SK-N-SH treated with all-trans-retinoic acid at 6 μM for 48 hours (cell line): ENCODE data around the gene SDF4.

Experiments used
- ATAC-seq: fragments of 200-7000 bp; cut with Tn5 transposase; 3 replicates; pipeline ENCODE4 v1.9.1; 2020; ENCODE audit warnings: mild to moderate bottlenecking, moderate library complexity
- ARNTL ChIP-seq: fragments of 450-650 bp; formaldehyde crosslinking; IDR thresholded peaks from 2 replicates; pipeline ENCODE4 v1.5.0; 2020; ENCODE audit warnings: low read depth, mild to moderate bottlenecking, moderate library complexity, borderline replicate concordance
- BACH2 ChIP-seq: fragments of 250-450 bp; sonication (Bioruptor Pico); IDR thresholded peaks from 2 replicates; pipeline ENCODE4 v1.9.0; 2021; ENCODE audit warnings: mild to moderate bottlenecking, borderline replicate concordance
- CSDC2 ChIP-seq: fragments of 250-450 bp; sonication (Bioruptor Pico); IDR thresholded peaks from 2 replicates; pipeline ENCODE4 v1.5.0; 2020; ENCODE audit warnings: mild to moderate bottlenecking, moderate library complexity
- ESRRG ChIP-seq: fragments of 250-450 bp; sonication (Bioruptor Pico); IDR thresholded peaks from 2 replicates; pipeline ENCODE4 v1.6.1; 2021; ENCODE audit warnings: mild to moderate bottlenecking
- GLIS3 ChIP-seq: fragments of 250-450 bp; sonication (Bioruptor Pico); IDR thresholded peaks from 2 replicates; pipeline ENCODE4 v1.5.0; 2020; ENCODE audit warnings: mild to moderate bottlenecking, moderate library complexity
- OSR1 ChIP-seq: fragments of 250-450 bp; sonication (Bioruptor Pico); IDR thresholded peaks from 2 replicates; pipeline ENCODE4 v1.8.0; 2022; ENCODE audit warnings: moderate library complexity, mild to moderate bottlenecking, inconsistent platforms
- SNAI2 ChIP-seq: fragments of 250-450 bp; sonication (Bioruptor Pico); IDR thresholded peaks from 2 replicates; pipeline ENCODE4 v1.5.0; 2020; ENCODE audit warnings: mild to moderate bottlenecking, moderate library complexity
- TCF4 ChIP-seq: fragments of 250-450 bp; sonication (Bioruptor Pico); IDR thresholded peaks from 2 replicates; pipeline ENCODE4 v1.8.0; 2021; ENCODE audit warnings: mild to moderate bottlenecking, moderate library complexity, borderline replicate concordance
- TOX ChIP-seq: fragments of 250-450 bp; sonication (Bioruptor Pico); IDR thresholded peaks from 2 replicates; pipeline ENCODE4 v1.8.0; 2021; ENCODE audit warnings: mild to moderate bottlenecking, moderate library complexity, borderline replicate concordance
- ZC3H10 ChIP-seq: fragments of 250-450 bp; sonication (Bioruptor Pico); IDR thresholded peaks from 2 replicates; pipeline ENCODE4 v1.5.1; 2021; ENCODE audit warnings: mild to moderate bottlenecking, moderate library complexity
- ZFP30 ChIP-seq: fragments of 450-650 bp; formaldehyde crosslinking; IDR thresholded peaks from 2 replicates; pipeline ENCODE4 v1.5.0; 2022; ENCODE audit warnings: mild to moderate bottlenecking, moderate library complexity
- ZNF8 ChIP-seq: fragments of 450-650 bp; formaldehyde crosslinking; IDR thresholded peaks from 2 replicates; pipeline ENCODE4 v1.5.0; 2020; ENCODE audit warnings: mild to moderate bottlenecking, moderate library complexity
- TF ChIP-seq, protein P1 (sequence below): fragments of 250-450 bp; sonication (Bioruptor Pico); IDR thresholded peaks from 2 replicates; pipeline ENCODE4 v1.8.0; 2020; ENCODE audit warnings: mild to moderate bottlenecking, moderate library complexity, borderline replicate concordance
- TF ChIP-seq, protein P2 (sequence below): fragments of 250-450 bp; sonication (Bioruptor Pico); IDR thresholded peaks from 2 replicates; pipeline ENCODE4 v1.8.0; 2021; ENCODE audit warnings: low read depth, mild to moderate bottlenecking, moderate library complexity, borderline replicate concordance
- TF ChIP-seq, protein P3 (sequence below): fragments of 250-450 bp; sonication (Bioruptor Pico); IDR thresholded peaks from 2 replicates; pipeline ENCODE4 v1.5.1; 2021; ENCODE audit warnings: mild to moderate bottlenecking, moderate library complexity
- TF ChIP-seq, protein P4 (sequence below): fragments of 250-450 bp; sonication (Bioruptor Pico); IDR thresholded peaks from 2 replicates; pipeline ENCODE4 v1.5.0; 2020; ENCODE audit warnings: mild to moderate bottlenecking, moderate library complexity
- TF ChIP-seq, protein P5 (sequence below): fragments of 250-450 bp; sonication (Bioruptor Pico); IDR thresholded peaks from 2 replicates; pipeline ENCODE4 v1.5.1; 2020; ENCODE audit warnings: low read depth, mild to moderate bottlenecking, moderate library complexity

Gene SDF4

DNA sequence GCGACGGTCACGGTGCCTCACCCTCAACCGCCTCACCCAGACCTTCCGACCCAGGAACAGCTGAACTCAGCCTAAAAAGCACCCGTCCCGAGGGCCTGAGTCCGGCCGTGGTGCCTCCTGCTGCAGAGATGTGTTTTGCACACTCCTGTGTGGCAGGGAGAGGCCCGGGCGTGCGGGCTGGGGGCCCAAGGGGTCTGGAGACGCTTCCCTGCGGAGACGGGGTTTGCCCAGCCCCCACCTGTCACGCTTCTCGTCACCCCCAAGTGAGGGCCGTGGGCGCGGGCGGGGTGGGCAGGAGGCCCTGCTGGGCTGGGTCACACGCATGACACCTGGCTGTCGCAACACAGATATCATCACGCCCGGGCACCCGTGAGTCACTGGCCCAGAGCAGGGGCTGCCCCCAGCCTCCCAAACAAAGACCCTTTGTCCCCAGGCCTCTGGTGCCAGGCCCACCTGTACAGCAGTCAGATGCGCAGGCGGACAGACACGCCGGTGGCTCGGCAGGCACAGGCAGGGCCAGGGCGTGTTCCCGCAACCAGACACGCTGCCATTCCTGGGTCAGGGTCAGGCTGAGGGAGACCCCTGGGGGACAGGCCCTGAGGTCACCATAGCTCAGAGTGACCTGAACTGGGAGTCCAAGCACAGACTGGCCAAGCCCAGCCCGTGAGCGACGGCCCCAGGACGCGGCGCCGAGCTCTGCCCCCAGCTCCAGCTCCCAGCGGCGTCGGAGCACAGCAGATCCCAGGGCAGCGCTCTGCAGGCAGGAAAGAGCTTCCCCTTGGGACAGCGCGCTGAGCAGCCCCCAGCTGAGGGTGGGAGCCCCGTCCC is 6.3 kb upstream of the SDF4 start:
- peak; percentile 20 for ATAC-seq
- TF ChIP-seq, protein P1, sequence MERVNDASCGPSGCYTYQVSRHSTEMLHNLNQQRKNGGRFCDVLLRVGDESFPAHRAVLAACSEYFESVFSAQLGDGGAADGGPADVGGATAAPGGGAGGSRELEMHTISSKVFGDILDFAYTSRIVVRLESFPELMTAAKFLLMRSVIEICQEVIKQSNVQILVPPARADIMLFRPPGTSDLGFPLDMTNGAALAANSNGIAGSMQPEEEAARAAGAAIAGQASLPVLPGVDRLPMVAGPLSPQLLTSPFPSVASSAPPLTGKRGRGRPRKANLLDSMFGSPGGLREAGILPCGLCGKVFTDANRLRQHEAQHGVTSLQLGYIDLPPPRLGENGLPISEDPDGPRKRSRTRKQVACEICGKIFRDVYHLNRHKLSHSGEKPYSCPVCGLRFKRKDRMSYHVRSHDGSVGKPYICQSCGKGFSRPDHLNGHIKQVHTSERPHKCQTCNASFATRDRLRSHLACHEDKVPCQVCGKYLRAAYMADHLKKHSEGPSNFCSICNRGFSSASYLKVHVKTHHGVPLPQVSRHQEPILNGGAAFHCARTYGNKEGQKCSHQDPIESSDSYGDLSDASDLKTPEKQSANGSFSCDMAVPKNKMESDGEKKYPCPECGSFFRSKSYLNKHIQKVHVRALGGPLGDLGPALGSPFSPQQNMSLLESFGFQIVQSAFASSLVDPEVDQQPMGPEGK (CRISPR knock-in tag): no peak
- TF ChIP-seq ZNF8 (CRISPR knock-in tag) (no peak), ZC3H10 (CRISPR knock-in tag) (no peak), TCF4 (CRISPR knock-in tag) (no peak), CSDC2 (no peak), BACH2 (CRISPR knock-in tag) (no peak), OSR1 (no peak), ESRRG (no peak), TOX (CRISPR knock-in tag) (no peak), GLIS3 (CRISPR knock-in tag) (no peak)
- TF ChIP-seq, protein P2, sequence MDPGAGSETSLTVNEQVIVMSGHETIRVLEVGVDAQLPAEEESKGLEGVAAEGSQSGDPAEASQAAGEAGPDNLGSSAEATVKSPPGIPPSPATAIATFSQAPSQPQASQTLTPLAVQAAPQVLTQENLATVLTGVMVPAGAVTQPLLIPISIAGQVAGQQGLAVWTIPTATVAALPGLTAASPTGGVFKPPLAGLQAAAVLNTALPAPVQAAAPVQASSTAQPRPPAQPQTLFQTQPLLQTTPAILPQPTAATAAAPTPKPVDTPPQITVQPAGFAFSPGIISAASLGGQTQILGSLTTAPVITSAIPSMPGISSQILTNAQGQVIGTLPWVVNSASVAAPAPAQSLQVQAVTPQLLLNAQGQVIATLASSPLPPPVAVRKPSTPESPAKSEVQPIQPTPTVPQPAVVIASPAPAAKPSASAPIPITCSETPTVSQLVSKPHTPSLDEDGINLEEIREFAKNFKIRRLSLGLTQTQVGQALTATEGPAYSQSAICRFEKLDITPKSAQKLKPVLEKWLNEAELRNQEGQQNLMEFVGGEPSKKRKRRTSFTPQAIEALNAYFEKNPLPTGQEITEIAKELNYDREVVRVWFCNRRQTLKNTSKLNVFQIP (CRISPR knock-in tag): no peak
- TF ChIP-seq, protein P3, sequence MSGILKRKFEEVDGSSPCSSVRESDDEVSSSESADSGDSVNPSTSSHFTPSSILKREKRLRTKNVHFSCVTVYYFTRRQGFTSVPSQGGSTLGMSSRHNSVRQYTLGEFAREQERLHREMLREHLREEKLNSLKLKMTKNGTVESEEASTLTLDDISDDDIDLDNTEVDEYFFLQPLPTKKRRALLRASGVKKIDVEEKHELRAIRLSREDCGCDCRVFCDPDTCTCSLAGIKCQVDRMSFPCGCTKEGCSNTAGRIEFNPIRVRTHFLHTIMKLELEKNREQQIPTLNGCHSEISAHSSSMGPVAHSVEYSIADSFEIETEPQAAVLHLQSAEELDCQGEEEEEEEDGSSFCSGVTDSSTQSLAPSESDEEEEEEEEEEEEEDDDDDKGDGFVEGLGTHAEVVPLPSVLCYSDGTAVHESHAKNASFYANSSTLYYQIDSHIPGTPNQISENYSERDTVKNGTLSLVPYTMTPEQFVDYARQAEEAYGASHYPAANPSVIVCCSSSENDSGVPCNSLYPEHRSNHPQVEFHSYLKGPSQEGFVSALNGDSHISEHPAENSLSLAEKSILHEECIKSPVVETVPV: no peak

DNA sequence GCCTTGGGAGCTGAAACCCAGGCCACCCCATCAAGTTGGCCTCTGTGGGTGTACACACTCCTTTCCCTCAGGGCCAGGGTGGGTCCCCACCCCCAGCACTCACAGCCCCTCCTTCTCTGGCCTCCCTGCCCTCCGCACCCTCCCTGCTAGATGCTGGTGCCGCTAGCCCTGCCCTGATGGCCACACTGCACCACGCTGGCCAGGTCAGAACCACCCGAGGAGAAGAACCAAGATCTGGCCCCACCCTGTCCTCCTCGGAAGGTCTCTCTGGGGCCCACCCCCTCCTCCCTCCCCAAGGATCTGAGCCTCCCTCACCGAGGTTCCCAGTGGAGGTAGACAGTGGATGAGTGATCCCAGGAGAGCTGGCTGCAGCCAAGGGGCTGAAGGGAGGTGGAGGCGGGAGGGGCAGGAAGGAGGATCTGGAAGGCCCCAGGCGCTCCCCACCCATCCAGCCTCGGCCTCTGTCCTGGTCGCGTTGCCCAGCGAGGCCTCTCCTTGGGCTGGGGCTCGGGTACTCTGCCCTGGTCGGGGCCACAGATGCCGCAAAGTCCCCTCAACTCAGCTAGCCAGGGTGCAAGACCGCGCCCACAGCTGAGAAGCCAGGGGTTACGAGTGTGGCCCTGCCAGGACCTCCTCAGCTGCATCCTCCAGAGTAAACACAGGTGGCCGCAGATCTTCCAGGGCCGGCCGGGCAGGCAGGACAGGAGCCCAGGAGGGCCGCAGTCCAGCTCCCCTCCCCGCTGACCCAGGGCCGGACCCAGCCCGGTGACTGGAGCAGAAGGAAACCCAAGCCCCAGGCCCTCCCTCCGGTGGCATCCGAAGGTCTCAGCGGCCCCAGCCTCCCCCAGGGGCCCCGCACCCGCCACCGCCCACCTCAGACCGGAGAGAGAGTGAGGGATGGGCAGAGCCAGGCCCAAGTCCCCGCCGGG is 5.4 kb upstream of the SDF4 start:
- TF ChIP-seq GLIS3 (CRISPR knock-in tag): no peak
- TF ChIP-seq, protein P2 (CRISPR knock-in tag): no peak
- no peak for TF ChIP-seq ESRRG
- TF ChIP-seq, protein P4, sequence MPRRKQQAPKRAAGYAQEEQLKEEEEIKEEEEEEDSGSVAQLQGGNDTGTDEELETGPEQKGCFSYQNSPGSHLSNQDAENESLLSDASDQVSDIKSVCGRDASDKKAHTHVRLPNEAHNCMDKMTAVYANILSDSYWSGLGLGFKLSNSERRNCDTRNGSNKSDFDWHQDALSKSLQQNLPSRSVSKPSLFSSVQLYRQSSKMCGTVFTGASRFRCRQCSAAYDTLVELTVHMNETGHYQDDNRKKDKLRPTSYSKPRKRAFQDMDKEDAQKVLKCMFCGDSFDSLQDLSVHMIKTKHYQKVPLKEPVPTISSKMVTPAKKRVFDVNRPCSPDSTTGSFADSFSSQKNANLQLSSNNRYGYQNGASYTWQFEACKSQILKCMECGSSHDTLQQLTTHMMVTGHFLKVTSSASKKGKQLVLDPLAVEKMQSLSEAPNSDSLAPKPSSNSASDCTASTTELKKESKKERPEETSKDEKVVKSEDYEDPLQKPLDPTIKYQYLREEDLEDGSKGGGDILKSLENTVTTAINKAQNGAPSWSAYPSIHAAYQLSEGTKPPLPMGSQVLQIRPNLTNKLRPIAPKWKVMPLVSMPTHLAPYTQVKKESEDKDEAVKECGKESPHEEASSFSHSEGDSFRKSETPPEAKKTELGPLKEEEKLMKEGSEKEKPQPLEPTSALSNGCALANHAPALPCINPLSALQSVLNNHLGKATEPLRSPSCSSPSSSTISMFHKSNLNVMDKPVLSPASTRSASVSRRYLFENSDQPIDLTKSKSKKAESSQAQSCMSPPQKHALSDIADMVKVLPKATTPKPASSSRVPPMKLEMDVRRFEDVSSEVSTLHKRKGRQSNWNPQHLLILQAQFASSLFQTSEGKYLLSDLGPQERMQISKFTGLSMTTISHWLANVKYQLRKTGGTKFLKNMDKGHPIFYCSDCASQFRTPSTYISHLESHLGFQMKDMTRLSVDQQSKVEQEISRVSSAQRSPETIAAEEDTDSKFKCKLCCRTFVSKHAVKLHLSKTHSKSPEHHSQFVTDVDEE: no peak
- TF ChIP-seq TCF4 (CRISPR knock-in tag): no peak
- TF ChIP-seq, protein P5, sequence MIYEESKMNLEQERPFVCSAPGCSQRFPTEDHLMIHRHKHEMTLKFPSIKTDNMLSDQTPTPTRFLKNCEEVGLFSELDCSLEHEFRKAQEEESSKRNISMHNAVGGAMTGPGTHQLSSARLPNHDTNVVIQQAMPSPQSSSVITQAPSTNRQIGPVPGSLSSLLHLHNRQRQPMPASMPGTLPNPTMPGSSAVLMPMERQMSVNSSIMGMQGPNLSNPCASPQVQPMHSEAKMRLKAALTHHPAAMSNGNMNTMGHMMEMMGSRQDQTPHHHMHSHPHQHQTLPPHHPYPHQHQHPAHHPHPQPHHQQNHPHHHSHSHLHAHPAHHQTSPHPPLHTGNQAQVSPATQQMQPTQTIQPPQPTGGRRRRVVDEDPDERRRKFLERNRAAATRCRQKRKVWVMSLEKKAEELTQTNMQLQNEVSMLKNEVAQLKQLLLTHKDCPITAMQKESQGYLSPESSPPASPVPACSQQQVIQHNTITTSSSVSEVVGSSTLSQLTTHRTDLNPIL (CRISPR knock-in tag): no peak
- TF ChIP-seq OSR1: no peak
- TF ChIP-seq ARNTL (CRISPR knock-in tag): no peak
- no peak for TF ChIP-seq SNAI2
- TF ChIP-seq ZFP30: no peak
- ATAC-seq: no peak; the same call in 2 of the 3 replicates
